HCT116 (cell line): ENCODE data around the gene NFE2L3. TPM values are rescaled to one million over a fixed set of nuclear protein-coding genes. Genes with fewer than 3 reads are reported as not detected.

Experiments
- ATAC-seq: fragments of 200-7000 bp; cut with Tn5 transposase; 2 replicates; pipeline ENCODE4 v1.9.1; 2020; ENCODE audit warnings: mild to moderate bottlenecking, moderate library complexity
- BruUV-seq: library from RNA; stranded (reverse); fragments of 400-500 nt; replicated peaks from 2 replicates; lab custom pipeline; 2021; lab: Mats Ljungman, UMichigan
- CTCF ChIA-PET: fragments of 300-600 bp; sonication (Branson Sonifier 250); formaldehyde crosslinking; loops from one replicate; lab custom pipeline; 2021; ENCODE audit warnings: antibody characterized with exemption; lab: Charles Lee
- POLR2A ChIA-PET: fragments of 300-600, 350-600 bp; sonication (Branson Sonifier 250); formaldehyde crosslinking; loops from one replicate; lab custom pipeline; 2021; ENCODE audit warnings: antibody characterized with exemption; lab: Charles Lee
- RAD21 ChIA-PET, 2 experiments: fragments of 300-600 bp; sonication (Branson Sonifier 250); formaldehyde crosslinking; loops; one replicate each; lab custom pipeline; 2023; ENCODE audit warnings: low total read pairs in 2 of 2; ENCODE audit not compliant: uncharacterized antibody in 2 of 2, unreplicated experiment in 2 of 2, low non-redundant PET in 1 of 2; lab: Charles Lee
- DNase-seq: peaks from one replicate; pipeline ENCODE4 v3.0.0-alpha.2; 2010; ENCODE audit warnings: low read depth, low spot score
- H2AFZ ChIP-seq: fragments of 200-600 bp; shearing (Covaris generic), sonication (generic); 2 replicates; pipeline ENCODE4 v1.6.1; 2017; ENCODE audit warnings: low read depth, mixed run types, mixed read lengths, antibody characterized with exemption, low read length; ENCODE audit not compliant: poor library complexity, severe bottlenecking
- H3K27ac ChIP-seq: 2 replicates; pipeline ENCODE4 v1.5.1; 2012; ENCODE audit warnings: low read depth, low read length
- H3K27me3 ChIP-seq: fragments of 200-600 bp; sonication (generic); 2 replicates; pipeline ENCODE4 v1.6.1; 2016; ENCODE audit warnings: mixed run types, low read length, mixed read lengths; ENCODE audit not compliant: insufficient read depth
- H3K36me3 ChIP-seq, 2 experiments: fragments of 200-500 bp in 1 of 2; fragments of 200-600 bp in 1 of 2; sonication (Bioruptor generic) in 1 of 2; sonication (generic) in 1 of 2; 2 replicates each; pipeline versions ENCODE4 v1.5.1 to v1.6.1; 2014 to 2016; ENCODE audit warnings: low read length in 2 of 2, inconsistent platforms in 1 of 2, mixed read lengths in 1 of 2, mixed run types in 1 of 2; ENCODE audit not compliant: insufficient read depth in 2 of 2, control insufficient read depth in 1 of 2
- H3K4me1 ChIP-seq, 2 experiments: fragments of 200-600 bp in 1 of 2; sonication (generic) in 1 of 2; 2 replicates each; pipeline versions ENCODE4 v1.5.1 to v1.6.1; 2012 to 2017; ENCODE audit warnings: low read length in 2 of 2, inconsistent platforms in 1 of 2, mild to moderate bottlenecking in 1 of 2, mixed read lengths in 1 of 2, mixed run types in 1 of 2, moderate library complexity in 1 of 2; ENCODE audit not compliant: insufficient read depth in 2 of 2, control insufficient read depth in 1 of 2
- H3K4me2 ChIP-seq: fragments of 200-600 bp; sonication (generic); 2 replicates; pipeline ENCODE4 v1.6.1; 2017; ENCODE audit warnings: mixed run types, low read length, mixed read lengths
- H3K4me3 ChIP-seq, 2 experiments: fragments of 200-600 bp in 1 of 2; sonication (generic) in 1 of 2; replicated peaks in 1 of 2; 2 replicates each; pipeline ENCODE4 v1.5.1; 2011 to 2016; ENCODE audit warnings: low read length in 2 of 2, control low read depth in 1 of 2, low read depth in 1 of 2, mild to moderate bottlenecking in 1 of 2, mixed read lengths in 1 of 2, mixed run types in 1 of 2
- H3K79me2 ChIP-seq: fragments of 200-600 bp; sonication (generic); 2 replicates; pipeline ENCODE4 v1.6.1; 2017; ENCODE audit warnings: mild to moderate bottlenecking, mixed run types, low read length, moderate library complexity, mixed read lengths; ENCODE audit not compliant: insufficient read depth
- H3K9ac ChIP-seq: fragments of 200-600 bp; sonication (generic); 2 replicates; pipeline ENCODE4 v1.6.1; 2016; ENCODE audit warnings: low read length, mixed read lengths
- H3K9me2 ChIP-seq: fragments of 200-600 bp; sonication (generic), shearing (Covaris generic); 2 replicates; pipeline ENCODE4 v1.6.1; 2017; ENCODE audit warnings: mixed run types, mild to moderate bottlenecking, moderate library complexity; ENCODE audit not compliant: insufficient read depth
- H3K9me3 ChIP-seq, 2 experiments: fragments of 200-500 bp in 1 of 2; fragments of 200-600 bp in 1 of 2; sonication (Bioruptor generic) in 1 of 2; sonication (generic) in 1 of 2; 2 replicates each; pipeline ENCODE4 v1.6.1; 2014 to 2017; ENCODE audit warnings: low read length in 2 of 2, mixed read lengths in 2 of 2, inconsistent platforms in 1 of 2, low read depth in 1 of 2, mild to moderate bottlenecking in 1 of 2, mixed run types in 1 of 2, moderate library complexity in 1 of 2; ENCODE audit not compliant: control insufficient read depth in 1 of 2, insufficient read depth in 1 of 2
- H4K20me1 ChIP-seq: fragments of 200-600 bp; sonication (generic), shearing (Covaris generic); 2 replicates; pipeline ENCODE4 v1.6.1; 2017; ENCODE audit warnings: mixed run types, mild to moderate bottlenecking, moderate library complexity; ENCODE audit not compliant: insufficient read depth
- CBX3 ChIP-seq: IDR thresholded peaks from 2 replicates; pipeline ENCODE4 v1.6.1; 2012; ENCODE audit warnings: low read depth
- CEBPB ChIP-seq: IDR thresholded peaks from 2 replicates; pipeline ENCODE4 v1.6.1; 2012; ENCODE audit warnings: low read depth
- MAX ChIP-seq: IDR thresholded peaks from 2 replicates; pipeline ENCODE4 v1.6.1; 2012
- POLR2A ChIP-seq: IDR thresholded peaks from 2 replicates; pipeline ENCODE4 v1.7.0; 2011; ENCODE audit warnings: borderline replicate concordance; ENCODE audit not compliant: insufficient read depth, insufficient read length; ENCODE audit errors: extremely low read depth
- POLR2AphosphoS5 ChIP-seq: IDR thresholded peaks from 2 replicates; pipeline ENCODE4 v1.6.1; 2011; ENCODE audit warnings: mild to moderate bottlenecking, low read depth, low read length, moderate library complexity
- RAD21 ChIP-seq: IDR thresholded peaks from 2 replicates; pipeline ENCODE4 v1.6.1; 2012; ENCODE audit warnings: low read depth, mild to moderate bottlenecking
- SIN3A ChIP-seq: IDR thresholded peaks from 2 replicates; pipeline ENCODE4 v1.6.1; 2012; ENCODE audit warnings: low read depth
- SP1 ChIP-seq: IDR thresholded peaks from 2 replicates; pipeline ENCODE4 v1.6.1; 2012; ENCODE audit warnings: low read depth
- TCF7L2 ChIP-seq: IDR thresholded peaks from 2 replicates; pipeline ENCODE4 v1.7.0; 2011; ENCODE audit warnings: borderline replicate concordance, inconsistent platforms; ENCODE audit not compliant: insufficient read depth, insufficient read length; ENCODE audit errors: extremely low read depth
- ZBTB33 ChIP-seq: IDR thresholded peaks from 2 replicates; pipeline ENCODE4 v1.6.1; 2011; ENCODE audit warnings: mild to moderate bottlenecking, low read length, moderate library complexity; ENCODE audit not compliant: insufficient replicate concordance; ENCODE audit errors: extremely low read depth
- ZFX ChIP-seq: fragments of 450-650 bp; IDR thresholded peaks from 2 replicates; pipeline ENCODE4 v1.6.1; 2017
- ZNF274 ChIP-seq: fragments of 200-500 bp; sonication (Bioruptor generic); IDR thresholded peaks from 2 replicates; pipeline ENCODE4 v1.6.1; 2014; ENCODE audit warnings: mild to moderate bottlenecking, low read depth, low read length, inconsistent platforms
- intact Hi-C: fragments of 100-400 bp; cut with micrococcal nuclease; formaldehyde crosslinking; loops from 2 replicates; pipeline ENCODE4 v1.10.0; 2022
- total RNA-seq: library from RNA; stranded (reverse); gene quantifications from one replicate; pipeline ENCODE4 v1.2.1, GENCODE V29; 2021; ENCODE audit not compliant: unreplicated experiment
- TF ChIP-seq, protein P1 (sequence below): IDR thresholded peaks from 2 replicates; pipeline ENCODE4 v1.6.1; 2012; ENCODE audit warnings: low read depth

The NFE2L3 gene
- total RNA-seq, 1 experiment from 2014 or later = 27.0 TPM

- H3K27me3 ChIP-seq = no peaks in the 10 kb centered on the region
- ATAC-seq (no peak), DNase-seq (no peak)
- H3K4me1 ChIP-seq = no peaks in the 10 kb centered on the region
- no peak overlapping the region for H3K4me2 ChIP-seq
- peaks cover 32% of the 10 kb centered on the region; the same call in 1 of the 2 replicates for H4K20me1 ChIP-seq
- BruUV-seq = no TSS peak
- H3K36me3 ChIP-seq = peaks cover 27 to 32% of the 10 kb centered on the region in 2 experiments
- intact Hi-C loops = no loop called here
- no peak overlapping the region for H3K4me3 ChIP-seq
- POLR2A ChIA-PET = interaction anchor here (0.7 to 2.1 kb wide), 3 partner anchors 12 to 15 kb away, joined by 3 to 7 read pairs (median 4); partner anchors contain the start of gene CBX3
- H3K9ac ChIP-seq = no peak overlapping the region
- no peak overlapping the region for H2AFZ ChIP-seq
- no peaks in the 10 kb centered on the region for H3K9me3 ChIP-seq
- TF ChIP-seq CEBPB = peak; percentile 33; the same call in 1 of the 2 replicates
- no peak for TF ChIP-seq TCF7L2
- TF ChIP-seq POLR2A = no peak
- no peak for TF ChIP-seq ZNF274
- TF ChIP-seq, all 23 proteins: peak for 1
- CTCF ChIA-PET = no interaction called here
- H3K79me2 ChIP-seq = peaks cover 24% of the 10 kb centered on the region
- RAD21 ChIA-PET = no interaction called here
- no peak overlapping the region for H3K27ac ChIP-seq
- H3K9me2 ChIP-seq = no peaks in the 10 kb centered on the region
Measured at GRCh38 chr7:26213807-26214515, 62.0 kb downstream of the NFE2L3 start.

DNA sequence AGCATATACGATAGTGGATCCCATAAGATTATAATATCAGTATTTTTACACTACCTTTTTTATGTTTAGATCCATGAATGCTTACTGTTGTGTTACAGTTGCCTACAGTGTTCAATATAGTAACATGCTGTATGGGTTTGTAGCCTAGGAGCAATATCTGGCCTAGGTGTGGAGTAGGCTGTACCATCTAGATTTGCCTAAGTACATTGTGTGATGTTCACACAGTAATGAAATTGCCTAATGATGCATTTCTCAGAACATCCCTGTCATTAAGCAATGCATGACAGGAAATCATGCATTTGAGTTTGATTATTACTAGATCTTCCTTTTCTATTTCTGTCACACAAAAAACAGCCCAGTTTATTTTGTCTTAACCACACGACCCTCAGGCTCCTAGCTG, 64.1 kb downstream of the NFE2L3 start:
- H3K79me2 ChIP-seq = 0 out of 2 replicates have a peak, but pooled peaks cover 3% of the 10 kb centered on the region
- no peaks in the 10 kb centered on the region for H3K4me1 ChIP-seq
- no peaks in the 10 kb centered on the region for H3K9me2 ChIP-seq
- no peak for ATAC-seq
- no peak overlapping the region for H3K4me3 ChIP-seq
- H3K9me3 ChIP-seq = no peaks in the 10 kb centered on the region
- no peak overlapping the region for H3K27ac ChIP-seq
- H2AFZ ChIP-seq = no peak overlapping the region
- ChIA-PET CTCF (no interaction called here), RAD21 (no interaction called here), POLR2A (no interaction called here)
- no TSS peak for BruUV-seq
- intact Hi-C loops = no loop called here
- peaks cover 14% of the 10 kb centered on the region; the same call in 1 of the 2 replicates for H4K20me1 ChIP-seq
- DNase-seq = no peak
- H3K36me3 ChIP-seq = peaks cover 10 to 12% of the 10 kb centered on the region in 2 experiments
- no peak overlapping the region for H3K9ac ChIP-seq
- no peak overlapping the region for H3K4me2 ChIP-seq
- H3K27me3 ChIP-seq = no peaks in the 10 kb centered on the region
- TF ChIP-seq CBX3 (no peak), SIN3A (no peak), SP1 (no peak), ZBTB33 (no peak), ZFX (no peak), MAX (no peak), POLR2A (no peak), RAD21 (no peak), POLR2AphosphoS5 (no peak), TCF7L2 (no peak)
- TF ChIP-seq, protein P1, sequence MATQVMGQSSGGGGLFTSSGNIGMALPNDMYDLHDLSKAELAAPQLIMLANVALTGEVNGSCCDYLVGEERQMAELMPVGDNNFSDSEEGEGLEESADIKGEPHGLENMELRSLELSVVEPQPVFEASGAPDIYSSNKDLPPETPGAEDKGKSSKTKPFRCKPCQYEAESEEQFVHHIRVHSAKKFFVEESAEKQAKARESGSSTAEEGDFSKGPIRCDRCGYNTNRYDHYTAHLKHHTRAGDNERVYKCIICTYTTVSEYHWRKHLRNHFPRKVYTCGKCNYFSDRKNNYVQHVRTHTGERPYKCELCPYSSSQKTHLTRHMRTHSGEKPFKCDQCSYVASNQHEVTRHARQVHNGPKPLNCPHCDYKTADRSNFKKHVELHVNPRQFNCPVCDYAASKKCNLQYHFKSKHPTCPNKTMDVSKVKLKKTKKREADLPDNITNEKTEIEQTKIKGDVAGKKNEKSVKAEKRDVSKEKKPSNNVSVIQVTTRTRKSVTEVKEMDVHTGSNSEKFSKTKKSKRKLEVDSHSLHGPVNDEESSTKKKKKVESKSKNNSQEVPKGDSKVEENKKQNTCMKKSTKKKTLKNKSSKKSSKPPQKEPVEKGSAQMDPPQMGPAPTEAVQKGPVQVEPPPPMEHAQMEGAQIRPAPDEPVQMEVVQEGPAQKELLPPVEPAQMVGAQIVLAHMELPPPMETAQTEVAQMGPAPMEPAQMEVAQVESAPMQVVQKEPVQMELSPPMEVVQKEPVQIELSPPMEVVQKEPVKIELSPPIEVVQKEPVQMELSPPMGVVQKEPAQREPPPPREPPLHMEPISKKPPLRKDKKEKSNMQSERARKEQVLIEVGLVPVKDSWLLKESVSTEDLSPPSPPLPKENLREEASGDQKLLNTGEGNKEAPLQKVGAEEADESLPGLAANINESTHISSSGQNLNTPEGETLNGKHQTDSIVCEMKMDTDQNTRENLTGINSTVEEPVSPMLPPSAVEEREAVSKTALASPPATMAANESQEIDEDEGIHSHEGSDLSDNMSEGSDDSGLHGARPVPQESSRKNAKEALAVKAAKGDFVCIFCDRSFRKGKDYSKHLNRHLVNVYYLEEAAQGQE = no peak
